GM21515 (cell line): ENCODE measurements around the gene PURA.
A peak's percentile ranks its signal among the peaks of the same experiment; 100 is the strongest.

Source experiments
- ATAC-seq: cut with Tn5 transposase; IDR thresholded peaks from one replicate; pipeline ENCODE4 v1.9.1; 2021; ENCODE audit not compliant: unreplicated experiment

The PURA gene

GRCh38 chr5:140109759-140110645 lies 3.9 kb upstream of the PURA start:
- no peak for ATAC-seq

- ATAC-seq: no peak
Observed at GRCh38 chr5:140110646-140110957, 3.3 kb upstream of the PURA start.

GRCh38 chr5:140111011-140111858 lies 2.7 kb upstream of the PURA start:
- ATAC-seq: no peak

GRCh38 chr5:140111859-140112551 lies 1.9 kb upstream of the PURA start:
- ATAC-seq: no peak

GRCh38 chr5:140112685-140113179 lies 1.2 kb upstream of the PURA start:
- no peak for ATAC-seq

GRCh38 chr5:140113180-140113698 lies 670 bp upstream of the PURA start:
- ATAC-seq: no peak

GRCh38 chr5:140114341-140115185 lies 654 bp downstream of the PURA start:
- ATAC-seq: peak; percentile 33

- ATAC-seq: no peak
Observed at GRCh38 chr5:140115186-140115500, 1.2 kb downstream of the PURA start.

- ATAC-seq: no peak
Observed at GRCh38 chr5:140116716-140117115, 2.8 kb downstream of the PURA start.

GRCh38 chr5:140117523-140117922 lies 3.6 kb downstream of the PURA start:
- ATAC-seq: no peak

GRCh38 chr5:140118302-140118936 lies 4.5 kb downstream of the PURA start:
- ATAC-seq: no peak

GRCh38 chr5:140125637-140126036 lies 11.7 kb downstream of the PURA start, which contains the start of gene IGIP:
IGIP (plus strand) TSS chr5:140125937; CDS start chr5:140128477, 2,540 bp downstream.
- ATAC-seq: no peak

GRCh38 chr5:140126315-140127012 lies 12.6 kb downstream of the PURA start:
- no peak for ATAC-seq

GRCh38 chr5:140128376-140128775 lies 14.5 kb downstream of the PURA start:
- ATAC-seq: no peak

- no peak for ATAC-seq
Observed at GRCh38 chr5:140130949-140131733, 17.2 kb downstream of the PURA start.

GRCh38 chr5:140131967-140132409 lies 18.1 kb downstream of the PURA start:
- no peak for ATAC-seq

- no peak for ATAC-seq
Observed at GRCh38 chr5:140133514-140134167, 19.7 kb downstream of the PURA start.
